GM21786 (cell line): ENCODE measurements around the gene OR6K3.

Experiments
- ATAC-seq: cut with Tn5 transposase; IDR thresholded peaks from one replicate; pipeline ENCODE4 v1.9.1; 2021; ENCODE audit not compliant: unreplicated experiment

OR6K3 gene

GRCh38 chr1:158687037-158687436 is 33.5 kb downstream of the OR6K3 start:
- ATAC-seq = no peak

- ATAC-seq = no peak
These were observed 34.2 kb downstream of the OR6K3 start, which contains the start of gene SPTA1 for GRCh38 chr1:158686111-158687009. TSS of gene SPTA1 (minus strand) at chr1:158686715. CDS start at chr1:158686517, 198 bp downstream.

- ATAC-seq = no peak
These were observed 35.4 kb downstream of the OR6K3 start for GRCh38 chr1:158685085-158685484.

- ATAC-seq = no peak
These were observed 38.9 kb downstream of the OR6K3 start for GRCh38 chr1:158681606-158682005.

GRCh38 chr1:158679289-158679688 is 41.2 kb downstream of the OR6K3 start:
- ATAC-seq = no peak

- no peak for ATAC-seq
These were observed 44.8 kb downstream of the OR6K3 start for GRCh38 chr1:158675563-158676323.

GRCh38 chr1:158674302-158674701 is 46.2 kb downstream of the OR6K3 start:
- no peak for ATAC-seq
